Right atrium auricular region (tissue), 2 donors: ENCODE data around the gene ABCC4. TPM values are rescaled to one million over a fixed set of nuclear protein-coding genes. Genes with fewer than 3 reads are reported as not detected.

ENCODE experiments used
- DNase-seq: peaks from one replicate; pipeline ENCODE4 v3.0.0-alpha.2; 2019; ENCODE audit warnings: low spot score
- H3K27ac ChIP-seq, 2 donors: fragments of 200-600 bp; sonication (generic); 1 replicate in 1 of 2; 2 replicates in 1 of 2; pipeline ENCODE4 v1.5.1; 2016 to 2019
- H3K27me3 ChIP-seq, 2 donors: fragments of 200-600 bp; sonication (generic); one replicate each; pipeline versions ENCODE4 v1.5.1 to v1.6.0; 2017 to 2019
- H3K36me3 ChIP-seq: fragments of 200-600 bp; sonication (generic); one replicate; pipeline ENCODE4 v1.5.1; 2016
- H3K4me1 ChIP-seq, 2 donors: fragments of 200-600 bp; sonication (generic); one replicate each; pipeline versions ENCODE4 v1.5.1 to v1.6.0; 2017 to 2019
- H3K4me3 ChIP-seq, 2 donors: fragments of 200-600 bp; sonication (generic); 1 replicate in 1 of 2; 2 replicates in 1 of 2; pipeline ENCODE4 v1.5.1; 2017 to 2019; ENCODE audit warnings: mild to moderate bottlenecking in 1 of 2, moderate library complexity in 1 of 2
- H3K9me3 ChIP-seq, 2 donors: fragments of 200-600 bp; sonication (generic); one replicate each; pipeline ENCODE4 v1.5.1; 2019
- CTCF ChIP-seq, 2 donors: fragments of 200-600 bp; sonication (generic); IDR thresholded peaks; one replicate each; pipeline ENCODE4 v1.5.1; 2019; ENCODE audit warnings: antibody characterized with exemption in 2 of 2
- total RNA-seq, 2 donors: library from RNA; depleted of rRNA; stranded (reverse); fragments of >200 nt; gene quantifications; one replicate each; pipeline ENCODE4 v1.1.0, GENCODE V29; 2016

Gene ABCC4
- total RNA-seq, 2 donors from 2014 or later, result 3.0 to 4.2 TPM

- no peak for TF ChIP-seq CTCF (IDR thresholded peaks at IDR 0.05)
- Histone ChIP-seq H3K4me1 (no peaks in the 10 kb centered on the region), H3K27ac (no peak overlapping the region), H3K36me3 (no peaks in the 10 kb centered on the region), H3K9me3 (no peaks in the 10 kb centered on the region), H3K27me3 (no peaks in the 10 kb centered on the region), H3K4me3 (no peak overlapping the region)
- no peak for DNase-seq
Measured at GRCh38 chr13:95245071-95245470, 56.2 kb downstream of the ABCC4 start.

- no peak for DNase-seq
- no peaks in the 10 kb centered on the region for H3K27me3 ChIP-seq
- H3K36me3 ChIP-seq, result no peaks in the 10 kb centered on the region
- TF ChIP-seq CTCF (IDR thresholded peaks at IDR 0.05), result no peak
- no peaks in the 10 kb centered on the region for H3K4me1 ChIP-seq
- no peak overlapping the region for H3K4me3 ChIP-seq
- H3K9me3 ChIP-seq, result no peaks in the 10 kb centered on the region
- H3K27ac ChIP-seq, result no peak overlapping the region
Measured at GRCh38 chr13:95243207-95243606, 58.0 kb downstream of the ABCC4 start.

- Histone ChIP-seq H3K27me3 (no peaks in the 10 kb centered on the region), H3K27ac (no peak overlapping the region), H3K9me3 (no peaks in the 10 kb centered on the region), H3K4me1 (no peaks in the 10 kb centered on the region), H3K4me3 (no peak overlapping the region), H3K36me3 (no peaks in the 10 kb centered on the region)
- no peak for TF ChIP-seq CTCF (IDR thresholded peaks at IDR 0.05)
- DNase-seq, result no peak
Measured at GRCh38 chr13:95241321-95241720, 59.9 kb downstream of the ABCC4 start.

- no peak for TF ChIP-seq CTCF (IDR thresholded peaks at IDR 0.05)
- Histone ChIP-seq H3K27me3 (no peaks in the 10 kb centered on the region), H3K4me1 (no peaks in the 10 kb centered on the region), H3K9me3 (no peaks in the 10 kb centered on the region), H3K27ac (no peak overlapping the region), H3K4me3 (no peak overlapping the region), H3K36me3 (no peaks in the 10 kb centered on the region)
- DNase-seq, result no peak
Measured at GRCh38 chr13:95239283-95239682, 62.0 kb downstream of the ABCC4 start.

DNA sequence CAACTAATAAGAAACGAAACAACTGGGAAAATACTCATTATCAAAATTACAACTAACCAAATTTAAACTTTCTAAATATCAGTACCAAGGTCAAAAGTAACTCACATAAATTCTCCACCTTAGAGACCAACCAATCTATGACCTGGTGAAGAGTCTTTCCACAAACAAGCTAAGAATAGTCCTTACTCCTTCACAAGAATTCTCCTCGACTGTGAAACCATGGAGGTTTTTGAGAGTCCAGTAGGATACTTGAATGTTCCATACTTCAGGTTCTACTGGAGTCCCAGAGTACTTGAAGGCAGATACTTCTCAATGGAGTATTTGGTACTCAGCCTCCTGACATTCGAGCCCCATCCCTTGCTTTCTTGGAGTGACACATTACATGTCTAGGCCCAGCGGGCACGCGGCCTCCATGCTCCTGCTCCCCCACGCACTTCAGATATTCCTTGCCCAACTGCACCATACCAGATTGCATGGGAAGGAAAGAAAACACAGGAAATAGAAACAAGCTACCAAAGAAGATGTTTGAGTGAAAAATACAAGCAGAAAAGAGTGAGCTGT lies 63.9 kb downstream of the ABCC4 start:
- no peaks in the 10 kb centered on the region for H3K4me1 ChIP-seq
- H3K4me3 ChIP-seq, result no peak overlapping the region
- no peaks in the 10 kb centered on the region for H3K36me3 ChIP-seq
- TF ChIP-seq CTCF (IDR thresholded peaks at IDR 0.05), result no peak
- no peaks in the 10 kb centered on the region for H3K9me3 ChIP-seq
- H3K27me3 ChIP-seq, result no peaks in the 10 kb centered on the region
- DNase-seq, result no peak
- H3K27ac ChIP-seq, result no peak overlapping the region

DNA sequence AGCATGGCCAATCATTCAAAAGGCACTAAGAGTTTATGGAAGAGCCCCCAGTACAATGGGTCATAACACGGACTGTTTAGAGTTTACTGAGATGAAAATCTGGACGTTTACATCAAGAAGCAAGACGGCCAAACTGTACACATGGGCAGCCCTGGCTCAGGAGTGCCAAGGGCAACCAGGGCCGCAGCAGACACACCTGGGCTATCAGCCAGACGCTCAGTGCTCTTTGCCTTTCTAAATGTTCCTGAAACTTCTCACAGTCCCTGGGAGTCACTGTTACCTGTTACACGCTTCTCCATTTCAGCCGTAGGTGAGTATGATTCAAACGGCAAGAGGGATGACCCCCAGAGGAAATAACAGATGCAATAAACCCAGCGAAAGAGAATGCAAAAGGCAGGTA lies 64.5 kb downstream of the ABCC4 start:
- TF ChIP-seq CTCF (IDR thresholded peaks at IDR 0.05), result no peak
- H3K9me3 ChIP-seq, result no peaks in the 10 kb centered on the region
- H3K36me3 ChIP-seq, result no peaks in the 10 kb centered on the region
- DNase-seq, result no peak
- no peaks in the 10 kb centered on the region for H3K27me3 ChIP-seq
- H3K4me3 ChIP-seq, result no peak overlapping the region
- H3K4me1 ChIP-seq, result no peaks in the 10 kb centered on the region
- H3K27ac ChIP-seq, result no peak overlapping the region
